ENCODE measurements around the gene POU6F2.

POU6F2 gene

DNA sequence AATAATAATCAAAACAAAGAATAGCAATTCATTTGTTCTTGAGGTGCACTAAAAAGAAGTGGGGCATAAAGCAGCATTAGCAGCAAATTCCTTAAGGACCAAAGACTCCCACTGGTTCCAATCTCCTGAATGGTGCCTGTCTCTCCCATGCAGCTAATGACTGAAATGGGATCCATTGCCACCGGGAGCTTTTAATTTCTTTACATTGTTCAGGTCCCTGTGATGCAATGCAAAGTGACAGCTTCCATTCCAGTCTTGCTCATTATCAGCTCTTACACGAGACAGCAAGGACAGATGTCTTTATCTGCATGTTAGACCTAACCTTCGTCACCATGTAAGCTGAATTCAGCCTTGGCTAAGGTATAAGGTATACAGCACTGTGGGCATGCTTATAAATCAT lies 148.1 kb downstream of the POU6F2 start:
- no peak for DNase-seq (ENCODE audit: extremely low read depth in 1 of 2, low read depth in 1 of 2)

GRCh38 chr7:39127058-39127457 lies 149.3 kb downstream of the POU6F2 start:
- no peak for DNase-seq (ENCODE audit: extremely low read depth in 1 of 2, low read depth in 1 of 2)

DNA sequence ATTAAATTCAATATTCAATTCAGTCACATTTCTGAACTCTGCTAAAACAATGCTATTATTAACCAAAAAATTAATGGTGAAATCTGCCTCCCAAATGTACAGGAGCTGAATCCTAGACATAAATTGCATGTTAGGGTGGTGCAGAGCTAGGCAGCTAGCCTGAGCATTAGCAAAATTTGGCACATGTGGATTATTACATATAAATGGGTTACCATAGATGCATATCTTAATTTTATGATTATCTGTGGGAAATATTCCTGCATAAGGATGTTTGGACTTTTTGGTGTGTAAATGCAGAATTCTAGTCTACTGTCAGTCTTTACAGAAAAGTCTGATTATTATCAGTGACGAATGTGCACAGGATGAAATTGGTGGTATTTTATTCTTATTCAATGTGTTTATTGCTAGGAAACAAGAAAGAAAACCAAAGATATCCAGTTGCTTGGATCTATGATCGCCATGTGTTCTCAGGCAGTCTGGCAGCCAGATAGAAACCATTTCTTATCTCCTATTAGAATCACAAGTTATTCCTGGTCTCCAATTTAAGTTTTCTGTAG lies 150.7 kb downstream of the POU6F2 start:
- DNase-seq (ENCODE audit: extremely low read depth in 1 of 2, low read depth in 1 of 2): no peak

GRCh38 chr7:39130274-39130673 lies 152.6 kb downstream of the POU6F2 start:
- no peak for DNase-seq (ENCODE audit: extremely low read depth in 1 of 2, low read depth in 1 of 2)

DNA sequence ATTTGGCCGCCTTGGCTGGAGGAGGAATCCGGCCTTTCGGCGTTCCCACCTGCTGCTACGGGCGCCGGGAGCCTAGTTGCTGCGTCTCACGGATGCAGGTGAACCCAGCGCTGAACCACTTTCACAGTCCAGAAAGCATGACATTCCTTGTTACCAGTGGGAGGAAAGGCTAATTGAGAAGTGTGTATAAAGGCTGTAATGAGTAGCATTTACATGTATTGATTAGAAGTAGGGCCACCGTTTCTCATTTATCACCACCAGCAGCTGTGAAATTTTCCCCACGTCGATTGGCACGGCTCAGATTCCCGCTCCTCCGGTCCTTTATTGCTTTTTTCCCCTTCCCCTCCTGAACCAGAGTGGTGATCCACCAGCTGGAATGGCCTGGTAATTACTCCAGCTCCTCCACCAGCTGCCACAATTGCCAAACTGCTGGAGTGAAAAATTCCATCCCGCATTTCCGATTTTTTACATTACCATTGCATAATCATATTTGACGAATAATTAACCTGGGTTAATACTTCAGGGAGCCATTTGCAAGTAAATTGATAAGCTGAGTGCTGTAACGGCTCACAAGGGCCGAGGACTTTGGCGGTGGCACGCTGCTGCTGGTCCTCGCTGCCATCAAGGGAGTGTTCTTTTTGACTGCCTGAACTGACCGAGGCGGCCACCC lies 153.3 kb downstream of the POU6F2 start:
- DNase-seq (ENCODE audit: extremely low read depth in 1 of 2, low read depth in 1 of 2): no peak

DNA sequence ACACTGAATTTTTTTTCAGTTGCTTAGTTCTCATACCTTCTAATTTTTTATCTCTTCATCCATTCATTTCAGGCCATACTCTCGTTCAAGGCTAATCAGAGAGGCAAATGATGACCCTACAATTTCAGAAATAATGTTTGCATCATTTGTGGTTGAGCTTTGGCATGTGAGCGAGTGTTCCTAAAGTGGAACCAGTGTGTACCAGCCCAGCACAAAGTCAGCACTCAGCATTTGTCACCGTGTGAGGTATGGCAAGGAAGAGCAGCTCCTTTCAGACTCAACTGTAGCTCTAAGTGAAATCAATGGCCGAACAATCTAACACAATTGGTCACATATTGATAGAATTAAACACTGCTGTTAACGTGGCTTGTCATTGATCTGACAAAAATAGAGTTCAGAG lies 154.6 kb downstream of the POU6F2 start:
- DNase-seq (ENCODE audit: extremely low read depth in 1 of 2, low read depth in 1 of 2): no peak

- no peak for DNase-seq (ENCODE audit: extremely low read depth in 1 of 2, low read depth in 1 of 2)
Observed at GRCh38 chr7:39133088-39133487, 155.4 kb downstream of the POU6F2 start.

DNA sequence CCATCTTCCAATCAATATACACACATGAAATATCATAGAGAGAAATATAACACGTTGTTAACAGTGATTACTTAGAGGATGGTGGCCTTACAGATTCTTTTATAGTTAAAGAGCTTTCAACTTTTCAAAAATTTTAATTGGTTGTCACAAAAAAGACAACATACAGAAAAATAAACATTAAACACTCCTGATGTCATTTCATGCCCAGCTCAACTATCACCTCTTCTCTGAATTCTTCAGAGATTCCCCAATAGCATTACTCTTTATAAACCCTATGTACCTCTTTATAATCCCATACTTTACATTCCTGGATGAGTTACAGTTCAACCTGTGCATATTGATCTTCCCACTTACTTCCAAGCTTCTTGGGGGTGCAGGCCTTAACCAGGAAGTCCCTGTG lies 159.8 kb downstream of the POU6F2 start:
- no peak for DNase-seq (ENCODE audit: extremely low read depth in 1 of 2, low read depth in 1 of 2)

DNA sequence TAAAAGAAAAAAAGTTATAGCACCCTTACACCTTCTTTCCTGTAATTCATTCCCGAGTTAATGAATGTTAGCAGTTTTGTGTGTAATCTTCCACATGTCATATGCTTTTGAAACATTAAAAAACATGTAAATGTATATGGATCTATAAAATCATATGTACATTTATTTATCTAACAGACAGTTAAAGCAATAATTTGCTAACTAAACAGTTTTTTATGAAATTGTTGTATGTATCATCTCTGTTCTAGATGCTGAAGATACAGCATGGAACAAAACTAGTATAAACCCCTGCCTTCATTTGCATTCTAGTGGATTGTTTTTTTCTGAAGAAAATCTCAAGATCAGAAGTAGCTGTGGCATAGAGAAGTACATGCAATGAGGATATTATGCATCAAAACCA lies 165.0 kb downstream of the POU6F2 start:
- no peak for DNase-seq (ENCODE audit: extremely low read depth in 1 of 2, low read depth in 1 of 2)

GRCh38 chr7:39144420-39144819 lies 166.7 kb downstream of the POU6F2 start:
- DNase-seq (ENCODE audit: extremely low read depth in 1 of 2, low read depth in 1 of 2): no peak

DNA sequence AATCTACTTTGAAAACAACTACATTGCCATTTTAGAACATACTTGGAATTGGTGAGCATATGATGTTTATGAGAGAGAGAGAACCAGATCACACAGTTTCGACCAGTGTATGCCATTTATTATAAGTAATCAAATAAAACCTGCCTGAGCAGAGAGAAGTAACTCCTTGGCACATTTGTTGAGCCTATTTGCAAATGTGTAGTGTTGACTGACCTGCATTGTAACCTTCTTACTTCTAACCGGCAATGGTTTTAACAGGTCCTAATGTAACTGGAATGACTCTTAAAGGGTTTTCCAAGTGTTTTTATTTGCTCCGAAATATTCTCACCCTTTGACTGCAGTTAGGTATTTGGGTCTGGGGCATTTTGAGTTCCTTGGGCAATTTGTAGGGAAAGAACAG lies 167.6 kb downstream of the POU6F2 start:
- DNase-seq (ENCODE audit: extremely low read depth in 1 of 2, low read depth in 1 of 2): no peak

DNA sequence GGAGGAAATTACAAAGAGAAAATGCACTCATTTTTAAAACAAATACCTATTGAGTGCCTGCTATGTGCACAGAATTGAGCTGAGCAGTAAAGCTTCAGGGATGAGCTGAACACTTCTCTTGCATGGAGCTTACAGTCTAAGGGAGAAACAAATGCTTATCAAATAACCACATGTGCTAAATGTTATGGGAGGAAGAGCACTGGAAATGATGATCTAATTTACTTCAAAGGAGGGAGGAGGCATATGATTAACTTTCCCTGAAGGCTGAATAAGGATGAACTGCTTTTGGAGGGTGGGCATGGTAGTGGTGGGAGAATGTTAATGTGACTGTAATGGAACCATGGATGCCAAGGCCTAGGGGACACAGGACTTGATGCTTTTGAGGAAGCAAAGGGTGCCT lies 168.2 kb downstream of the POU6F2 start:
- DNase-seq (ENCODE audit: extremely low read depth in 1 of 2, low read depth in 1 of 2): no peak

DNA sequence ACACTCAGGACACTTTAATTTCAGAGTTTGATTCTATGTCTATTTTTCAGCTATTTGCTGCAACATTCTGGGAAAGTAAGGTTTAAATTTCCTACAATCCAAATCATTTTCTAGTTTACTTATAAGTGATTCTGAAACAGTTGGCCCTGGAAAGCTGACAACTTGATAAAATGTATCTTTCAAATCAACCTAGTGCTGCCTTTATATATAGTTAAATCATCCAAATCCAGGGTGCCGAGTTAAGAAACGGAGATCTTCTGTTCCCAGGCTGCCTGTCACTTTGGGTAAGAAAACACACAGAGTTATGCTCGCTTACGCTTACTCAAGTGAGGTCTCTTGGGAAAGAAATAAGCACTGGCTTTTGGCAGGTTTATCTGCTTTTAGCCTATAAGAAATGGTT lies 175.0 kb downstream of the POU6F2 start:
- no peak for DNase-seq (ENCODE audit: extremely low read depth in 1 of 2, low read depth in 1 of 2)

GRCh38 chr7:39153113-39153512 lies 175.4 kb downstream of the POU6F2 start:
- DNase-seq (ENCODE audit: extremely low read depth in 1 of 2, low read depth in 1 of 2): no peak

GRCh38 chr7:39153647-39154046 lies 175.9 kb downstream of the POU6F2 start:
- no peak for DNase-seq (ENCODE audit: extremely low read depth in 1 of 2, low read depth in 1 of 2)

- DNase-seq (ENCODE audit: extremely low read depth in 1 of 2, low read depth in 1 of 2): no peak
Observed at GRCh38 chr7:39154815-39155214, 177.1 kb downstream of the POU6F2 start.

- no peak for DNase-seq (ENCODE audit: extremely low read depth in 1 of 2, low read depth in 1 of 2)
Observed at GRCh38 chr7:39158367-39158766, 180.7 kb downstream of the POU6F2 start.

- DNase-seq (ENCODE audit: extremely low read depth in 1 of 2, low read depth in 1 of 2): no peak
Observed at GRCh38 chr7:39161903-39162302, 184.2 kb downstream of the POU6F2 start.

DNA sequence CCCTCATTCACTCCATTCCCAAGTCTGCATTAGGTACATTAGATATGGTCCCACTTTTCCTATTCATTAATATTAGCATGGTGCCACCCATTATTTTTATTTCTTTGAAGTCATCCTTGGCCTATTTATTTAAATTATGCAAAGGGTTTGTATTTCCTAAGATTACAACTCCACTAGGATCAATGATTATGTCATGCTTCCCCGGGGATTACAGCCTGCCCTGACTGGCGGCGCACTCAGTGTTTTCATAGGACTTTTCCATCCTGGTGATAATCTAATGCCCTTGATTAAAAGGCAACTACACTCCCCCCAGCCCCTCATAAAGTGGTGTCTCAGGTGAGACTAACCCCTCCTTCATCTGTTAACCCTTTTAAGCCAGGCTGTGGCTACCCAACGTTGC lies 187.2 kb downstream of the POU6F2 start:
- DNase-seq (ENCODE audit: extremely low read depth in 1 of 2, low read depth in 1 of 2): no peak

DNA sequence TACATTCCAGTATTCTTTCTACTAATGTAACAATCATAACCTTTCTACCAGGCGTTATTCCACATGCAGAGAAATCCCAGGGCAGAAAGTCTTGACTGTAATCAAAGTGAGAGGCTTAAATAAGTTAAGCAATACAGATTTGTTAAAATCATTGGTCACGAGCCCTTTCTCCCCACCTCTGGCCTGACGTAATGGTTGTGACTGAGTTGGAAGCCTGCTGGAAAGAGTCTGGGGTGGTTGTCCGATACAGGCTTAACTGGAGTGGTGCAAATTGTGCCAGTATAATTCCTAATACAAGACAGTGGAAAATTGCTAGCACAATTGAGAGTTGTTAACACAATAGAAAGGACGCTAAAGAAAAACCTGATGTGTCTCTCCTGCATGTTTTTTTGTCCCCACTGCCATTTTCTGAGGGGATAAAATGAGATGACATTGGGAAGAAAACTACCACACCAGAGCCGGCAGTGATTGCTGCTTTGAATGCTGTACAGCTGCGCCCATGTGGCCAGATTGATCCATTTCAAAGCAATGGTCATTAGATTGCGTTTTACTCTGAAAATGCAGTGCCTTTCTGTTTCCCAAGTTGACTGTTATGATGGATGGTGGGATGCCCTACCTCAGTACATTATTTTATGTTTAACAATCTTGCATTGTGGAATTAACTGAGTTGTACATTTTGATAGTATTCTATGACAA lies 190.8 kb downstream of the POU6F2 start:
- no peak for DNase-seq (ENCODE audit: extremely low read depth in 1 of 2, low read depth in 1 of 2)

DNA sequence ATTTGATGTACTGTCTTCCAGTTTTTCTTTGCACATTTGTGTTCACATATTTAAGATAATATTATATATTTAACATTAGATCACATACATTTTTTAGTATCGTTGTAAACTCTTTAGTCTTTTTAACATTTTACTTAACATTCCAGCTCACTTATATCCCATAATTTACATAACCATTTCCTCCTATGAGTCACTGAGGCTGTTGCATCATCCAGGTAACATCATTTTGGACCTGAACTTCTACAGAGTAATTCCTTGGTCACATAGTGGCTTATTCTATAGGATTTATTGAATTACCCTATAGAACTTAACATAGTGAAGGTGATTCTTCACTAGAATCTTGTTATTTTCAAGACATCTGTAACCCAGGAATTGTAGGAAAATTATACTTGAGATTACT lies 194.4 kb downstream of the POU6F2 start:
- no peak for DNase-seq (ENCODE audit: extremely low read depth in 1 of 2, low read depth in 1 of 2)

GRCh38 chr7:39181398-39181797 lies 203.7 kb downstream of the POU6F2 start:
- DNase-seq (ENCODE audit: extremely low read depth in 1 of 2, low read depth in 1 of 2): no peak

Measured in stimulated activated CD8-positive, alpha-beta memory T cell treated with anti-CD3 and anti-CD28 coated beads, Interleukin-7, amount 100 ng/mL, for 48 hours (primary cell).